Posterior cingulate gyrus (tissue), 11 donors: ENCODE data around the gene CACYBP.
A peak's percentile ranks its signal among the peaks of the same experiment; 100 is the strongest.

Experiments used
- DNase-seq, 10 donors: peaks; one replicate each; pipeline versions ENCODE4 v3.0.0 to v3.0.0-alpha.2; 2020 to 2021; ENCODE audit warnings: mixed read lengths in 3 of 10
- intact Hi-C: fragments of 100-400 bp; cut with DNase I; formaldehyde crosslinking; loops from one replicate; pipeline ENCODE4 v1.15.1; 2023

The CACYBP gene

GRCh38 chr1:174999936-175000696, at the start of gene CACYBP:
CACYBP (plus strand) TSS chr1:174999947; CDS start chr1:175000181, 234 bp downstream.
- DNase-seq, result peak in 8 of 10 donors; percentile 35 to 91 (median 47)
- intact Hi-C loops, result loop anchor here (1.0 to 10.0 kb wide), 3 partner anchors 200 to 1525 kb away; partner anchors contain the start of gene PRDX6

- DNase-seq, result no peak
- intact Hi-C loops, result no loop called here
Observed at GRCh38 chr1:174953285-174954072, 46.3 kb upstream of the CACYBP start.

GRCh38 chr1:174954073-174954460, 45.7 kb upstream of the CACYBP start:
- DNase-seq, result no peak
- intact Hi-C loops, result no loop called here

- no peak for DNase-seq
- intact Hi-C loops, result no loop called here
Observed at GRCh38 chr1:174954671-174955669, 44.8 kb upstream of the CACYBP start.

- DNase-seq, result no peak
- intact Hi-C loops, result no loop called here
Observed at GRCh38 chr1:174956086-174956485, 43.7 kb upstream of the CACYBP start.

GRCh38 chr1:174956976-174957375, 42.8 kb upstream of the CACYBP start:
- DNase-seq, result no peak

GRCh38 chr1:174957829-174958228, 41.9 kb upstream of the CACYBP start:
- intact Hi-C loops, result no loop called here
- DNase-seq, result no peak

More at GRCh38 chr1:174956976-174957375, 42.8 kb upstream of the CACYBP start:
- intact Hi-C loops, result no loop called here

GRCh38 chr1:174958396-174958795, 41.4 kb upstream of the CACYBP start:
- no peak for DNase-seq
- intact Hi-C loops, result no loop called here

GRCh38 chr1:174960362-174960761, 39.4 kb upstream of the CACYBP start:
- intact Hi-C loops, result no loop called here
- no peak for DNase-seq

- intact Hi-C loops, result no loop called here
- DNase-seq, result no peak
Observed at GRCh38 chr1:174963529-174964125, 36.1 kb upstream of the CACYBP start.

GRCh38 chr1:174964261-174964971, 35.3 kb upstream of the CACYBP start:
- intact Hi-C loops, result no loop called here
- no peak for DNase-seq

GRCh38 chr1:174964972-174965361, 34.8 kb upstream of the CACYBP start:
- intact Hi-C loops, result no loop called here
- no peak for DNase-seq

- peak in 2 of 10 donors; percentile 20 to 31 for DNase-seq
- intact Hi-C loops, result no loop called here
Observed at GRCh38 chr1:174965362-174966007, 34.3 kb upstream of the CACYBP start.

GRCh38 chr1:174966008-174966572, 33.7 kb upstream of the CACYBP start:
- intact Hi-C loops, result no loop called here
- DNase-seq, result no peak

- no peak for DNase-seq
- intact Hi-C loops, result no loop called here
Observed at GRCh38 chr1:174967845-174968705, 31.7 kb upstream of the CACYBP start.

GRCh38 chr1:174968750-174969244, 30.9 kb upstream of the CACYBP start:
- intact Hi-C loops, result no loop called here
- no peak for DNase-seq

- no peak for DNase-seq
- intact Hi-C loops, result no loop called here
Observed at GRCh38 chr1:174969977-174970376, 29.8 kb upstream of the CACYBP start.
